Lower lobe of right lung (tissue), 2 donors: ENCODE data around the gene JAM3. TPM values are rescaled to one million over a fixed set of nuclear protein-coding genes. Genes with fewer than 3 reads are reported as not detected.

ENCODE experiments used
- ATAC-seq, 2 donors: fragments of 200-7000 bp; cut with Tn5 transposase; one replicate each; pipeline ENCODE4 v1.9.1; 2020 to 2022; ENCODE audit warnings: mild to moderate bottlenecking in 2 of 2, moderate library complexity in 2 of 2
- DNase-seq: peaks from one replicate; pipeline ENCODE4 v3.0.0-alpha.2; 2020
- H3K27ac ChIP-seq: fragments of 200-600 bp; one replicate; pipeline ENCODE4 v1.8.0; 2022
- H3K27me3 ChIP-seq: fragments of 200-600 bp; one replicate; pipeline ENCODE4 v1.8.0; 2022; ENCODE audit warnings: low read depth
- H3K36me3 ChIP-seq: fragments of 200-600 bp; one replicate; pipeline ENCODE4 v1.8.0; 2022; ENCODE audit warnings: mild to moderate bottlenecking
- H3K4me1 ChIP-seq: fragments of 200-600 bp; one replicate; pipeline ENCODE4 v1.8.0; 2022
- H3K4me3 ChIP-seq: fragments of 200-600 bp; one replicate; pipeline ENCODE4 v1.8.0; 2022; ENCODE audit warnings: mild to moderate bottlenecking
- H3K9me3 ChIP-seq: fragments of 200-600 bp; one replicate; pipeline ENCODE4 v1.8.0; 2022
- intact Hi-C: fragments of 100-400 bp; cut with DNase I; formaldehyde crosslinking; loops from one replicate; pipeline ENCODE4 v1.11.0; 2022
- total RNA-seq: library from RNA; stranded (reverse); fragmentation: NEBNext Ultra II Directional; extraction: Animal tissue kit (Norgen Biotek cat#: 25700); gene quantifications from one replicate; pipeline ENCODE4 v1.2.1, GENCODE V29; 2021
- TF ChIP-seq, protein P1 (sequence below): fragments of 200-600 bp; IDR thresholded peaks from one replicate; pipeline ENCODE4 v1.8.0; 2022; ENCODE audit warnings: antibody characterized with exemption, mild to moderate bottlenecking
- donor health status: DM: no; HTN: yes; CAD: no; lungs with severe emphysema.

The JAM3 gene
- total RNA-seq, 1 donor from 2014 or later, result 32.1 TPM

DNA sequence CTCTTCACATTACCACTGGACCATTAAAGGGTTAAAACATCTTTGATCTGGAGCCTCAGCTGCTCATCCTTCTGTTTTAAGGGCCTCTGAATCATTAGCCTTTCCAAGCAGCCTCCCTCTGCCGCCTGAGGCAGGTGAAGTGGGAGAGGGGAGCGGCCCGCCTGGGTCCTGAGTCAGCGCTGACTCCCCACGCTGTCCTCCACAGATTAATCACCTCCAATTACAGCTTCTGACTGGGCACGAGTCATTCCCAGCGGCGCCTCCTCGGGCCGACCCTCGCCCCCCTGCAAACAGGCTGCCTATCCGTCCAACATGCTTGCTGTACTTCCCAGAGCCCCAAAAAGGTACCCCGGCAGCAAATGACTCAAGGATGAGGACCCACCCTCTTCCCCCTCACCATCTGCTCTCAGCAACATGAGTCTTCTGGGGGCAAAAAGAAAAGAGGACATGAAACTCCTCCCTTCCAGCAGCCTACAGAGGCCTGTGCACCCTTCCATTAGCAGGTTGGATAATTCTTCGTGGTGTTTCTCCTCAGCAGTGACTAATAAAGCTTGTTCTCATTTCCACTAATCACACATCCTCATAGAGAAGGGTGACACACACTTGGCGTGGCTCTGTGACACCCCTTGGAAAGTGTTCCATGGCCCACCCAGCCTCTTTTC, 44.3 kb upstream of the JAM3 start:
- no peak overlapping the region for H3K4me3 ChIP-seq
- DNase-seq, result no peak
- H3K9me3 ChIP-seq, result no peaks in the 10 kb centered on the region
- TF ChIP-seq, protein P1, sequence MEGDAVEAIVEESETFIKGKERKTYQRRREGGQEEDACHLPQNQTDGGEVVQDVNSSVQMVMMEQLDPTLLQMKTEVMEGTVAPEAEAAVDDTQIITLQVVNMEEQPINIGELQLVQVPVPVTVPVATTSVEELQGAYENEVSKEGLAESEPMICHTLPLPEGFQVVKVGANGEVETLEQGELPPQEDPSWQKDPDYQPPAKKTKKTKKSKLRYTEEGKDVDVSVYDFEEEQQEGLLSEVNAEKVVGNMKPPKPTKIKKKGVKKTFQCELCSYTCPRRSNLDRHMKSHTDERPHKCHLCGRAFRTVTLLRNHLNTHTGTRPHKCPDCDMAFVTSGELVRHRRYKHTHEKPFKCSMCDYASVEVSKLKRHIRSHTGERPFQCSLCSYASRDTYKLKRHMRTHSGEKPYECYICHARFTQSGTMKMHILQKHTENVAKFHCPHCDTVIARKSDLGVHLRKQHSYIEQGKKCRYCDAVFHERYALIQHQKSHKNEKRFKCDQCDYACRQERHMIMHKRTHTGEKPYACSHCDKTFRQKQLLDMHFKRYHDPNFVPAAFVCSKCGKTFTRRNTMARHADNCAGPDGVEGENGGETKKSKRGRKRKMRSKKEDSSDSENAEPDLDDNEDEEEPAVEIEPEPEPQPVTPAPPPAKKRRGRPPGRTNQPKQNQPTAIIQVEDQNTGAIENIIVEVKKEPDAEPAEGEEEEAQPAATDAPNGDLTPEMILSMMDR, result no peak
- intact Hi-C loops, result no loop called here
- no peaks in the 10 kb centered on the region for H3K4me1 ChIP-seq
- H3K36me3 ChIP-seq, result no peaks in the 10 kb centered on the region
- peaks cover 8% of the 10 kb centered on the region for H3K27me3 ChIP-seq
- no peak overlapping the region for H3K27ac ChIP-seq
- ATAC-seq, result peak in 1 of 2 donors; percentile 24

DNA sequence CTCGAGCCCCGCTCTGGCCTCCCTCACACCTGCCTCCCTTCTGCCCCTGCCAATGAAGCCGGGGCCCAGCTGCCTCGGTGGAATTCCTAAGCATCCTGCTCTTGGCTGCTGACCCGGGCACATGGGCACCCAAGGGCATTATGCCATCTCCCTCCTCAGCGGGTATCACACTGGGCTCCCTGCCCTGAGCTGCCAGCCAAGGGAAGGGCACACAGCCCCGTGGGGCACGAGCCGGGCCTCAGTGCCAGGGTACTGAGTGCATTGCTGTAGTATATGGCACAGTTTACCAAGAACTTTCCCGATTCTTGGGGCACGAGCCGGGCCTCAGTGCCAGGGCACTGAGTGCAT, 43.8 kb upstream of the JAM3 start:
- intact Hi-C loops, result no loop called here

DNA sequence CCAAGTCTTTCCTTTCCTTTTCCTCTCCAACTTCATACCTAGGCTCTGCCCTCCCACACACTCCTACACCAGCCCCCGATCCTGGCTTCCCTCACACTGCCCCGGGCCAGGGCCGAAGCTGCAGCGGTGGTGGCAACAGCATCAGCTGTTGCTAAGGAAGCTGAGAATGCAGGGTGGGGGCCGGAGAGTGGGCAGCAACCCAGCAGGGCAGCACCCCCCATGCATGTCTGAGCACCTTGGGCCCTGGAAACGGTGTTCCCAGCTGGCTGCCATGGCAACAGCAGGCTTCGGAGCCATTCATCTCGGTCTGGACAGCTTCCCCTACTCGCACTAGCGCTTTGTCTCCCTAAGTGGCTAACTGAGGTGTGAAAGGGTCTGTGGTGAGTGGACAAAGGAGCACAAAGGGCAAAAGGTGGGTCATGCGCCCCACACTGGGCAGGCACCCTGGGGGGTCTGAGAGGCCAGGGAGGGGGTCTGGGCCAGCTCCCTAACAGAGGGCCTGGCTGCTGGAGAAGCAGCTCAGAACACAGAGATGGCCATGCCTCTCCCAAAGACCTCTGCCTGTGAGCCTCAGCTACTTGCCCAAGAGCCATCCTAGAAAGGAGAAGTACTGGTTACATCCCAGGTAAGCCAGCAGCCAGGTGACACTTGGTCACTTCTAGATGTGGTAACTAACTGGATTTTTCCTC, 42.1 kb upstream of the JAM3 start:
- no peaks in the 10 kb centered on the region for H3K36me3 ChIP-seq
- H3K9me3 ChIP-seq, result no peaks in the 10 kb centered on the region
- DNase-seq, result no peak
- no peak for ATAC-seq
- no peak overlapping the region for H3K27ac ChIP-seq
- no peaks in the 10 kb centered on the region for H3K27me3 ChIP-seq
- intact Hi-C loops, result no loop called here
- H3K4me1 ChIP-seq, result no peaks in the 10 kb centered on the region
- no peak overlapping the region for H3K4me3 ChIP-seq
- TF ChIP-seq, protein P1, result no peak

More for the DNA sequence above, 43.8 kb upstream of the JAM3 start:
- TF ChIP-seq, protein P1, result no peak
- DNase-seq (no peak), ATAC-seq (no peak)
- no peaks in the 10 kb centered on the region for H3K36me3 ChIP-seq
- H3K4me1 ChIP-seq, result no peaks in the 10 kb centered on the region
- H3K27ac ChIP-seq, result no peak overlapping the region
- no peaks in the 10 kb centered on the region for H3K9me3 ChIP-seq
- H3K27me3 ChIP-seq, result peaks cover 8% of the 10 kb centered on the region
- no peak overlapping the region for H3K4me3 ChIP-seq

DNA sequence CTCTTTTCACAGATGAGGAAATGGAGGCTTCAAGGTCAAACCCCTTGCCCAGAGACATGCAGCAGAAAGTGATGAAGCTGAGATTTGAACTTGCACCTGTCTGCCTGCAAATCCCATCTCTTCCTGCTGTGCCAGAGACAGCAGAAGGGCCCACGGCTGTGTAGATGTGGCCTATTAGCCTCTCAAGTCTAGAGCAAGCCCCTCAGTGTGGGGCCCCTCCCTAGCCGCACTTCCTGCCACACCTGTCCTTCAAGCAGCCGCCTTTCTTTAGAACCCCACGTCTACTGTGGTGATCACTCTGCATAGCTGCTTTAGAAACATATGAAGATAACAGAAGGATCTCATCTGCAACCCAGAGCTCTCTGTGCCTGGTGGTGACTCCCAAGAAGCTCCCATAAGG, 41.2 kb upstream of the JAM3 start:
- Histone ChIP-seq H3K9me3 (no peaks in the 10 kb centered on the region), H3K4me3 (no peak overlapping the region), H3K4me1 (peaks cover 3% of the 10 kb centered on the region), H3K27ac (no peak overlapping the region), H3K36me3 (no peaks in the 10 kb centered on the region), H3K27me3 (no peaks in the 10 kb centered on the region)
- intact Hi-C loops, result no loop called here
- DNase-seq (no peak), ATAC-seq (no peak)
- TF ChIP-seq, protein P1, result no peak

DNA sequence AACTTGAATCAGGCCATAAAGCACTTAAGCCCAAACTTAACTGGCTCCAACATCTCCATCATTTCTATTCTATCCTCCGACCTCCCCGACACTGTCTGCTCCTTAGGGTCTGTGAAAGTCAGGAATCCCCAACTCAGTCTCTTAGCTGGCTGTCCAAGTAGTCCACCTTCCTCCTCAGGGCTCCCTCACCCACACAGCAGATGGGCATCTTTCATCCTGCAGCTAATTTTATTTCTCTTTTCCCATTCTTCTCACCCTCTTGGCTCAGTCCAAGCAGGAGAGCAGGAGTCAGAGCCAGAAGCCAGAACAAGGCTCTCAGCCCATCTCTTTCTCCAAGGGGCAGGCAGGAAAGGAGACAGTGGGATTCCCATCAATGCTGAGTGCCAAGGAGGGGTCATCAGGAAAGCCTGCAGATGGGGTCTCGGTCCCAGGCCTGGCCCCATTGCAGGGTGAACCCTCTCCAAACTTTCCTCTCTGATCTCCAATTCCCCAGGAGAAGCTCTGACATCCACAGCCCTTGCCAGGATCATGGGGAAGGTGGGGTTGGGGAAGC, 40.4 kb upstream of the JAM3 start:
- no peak for DNase-seq
- Histone ChIP-seq H3K4me3 (no peak overlapping the region), H3K27me3 (no peaks in the 10 kb centered on the region), H3K36me3 (no peaks in the 10 kb centered on the region), H3K27ac (no peak overlapping the region), H3K4me1 (peaks cover 11% of the 10 kb centered on the region), H3K9me3 (no peaks in the 10 kb centered on the region)
- intact Hi-C loops, result no loop called here
- TF ChIP-seq, protein P1, result no peak
- ATAC-seq, result no peak
